ENCODE data around the gene ALG14. TPM values are rescaled to one million over a fixed set of nuclear protein-coding genes. Genes with fewer than 3 reads are reported as not detected.
"Not testable (repeated sequence)": the region's sequence is repeated elsewhere in the genome, so short reads cannot be mapped to it uniquely, and the experiment has no call there.

The ALG14 gene
- total RNA-seq, 1 experiment from 2014 or later, result 5.7 TPM

DNA sequence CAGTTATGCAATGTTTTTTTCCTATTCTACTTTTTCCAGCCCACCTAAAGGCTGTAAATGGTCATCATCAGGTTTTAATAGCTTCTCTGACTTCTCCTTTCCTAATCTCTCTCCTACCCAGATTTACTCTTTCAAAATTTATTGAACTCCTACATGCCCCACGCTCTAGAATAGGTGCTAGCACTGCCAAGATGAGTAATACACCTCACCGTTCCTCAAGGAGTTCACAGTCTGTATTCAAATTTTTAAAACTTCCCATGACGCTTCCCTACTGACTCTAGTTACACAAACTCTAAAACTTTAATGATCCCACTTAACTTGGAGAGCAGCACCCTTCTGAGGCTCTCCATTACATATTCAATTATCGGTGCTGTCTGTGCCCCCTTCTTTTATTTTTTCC lies 51.6 kb downstream of the ALG14 start:
- ATAC-seq (no peak), DNase-seq (ENCODE audit: low read depth, low spot score) (no peak)
- TF ChIP-seq, protein P1, sequence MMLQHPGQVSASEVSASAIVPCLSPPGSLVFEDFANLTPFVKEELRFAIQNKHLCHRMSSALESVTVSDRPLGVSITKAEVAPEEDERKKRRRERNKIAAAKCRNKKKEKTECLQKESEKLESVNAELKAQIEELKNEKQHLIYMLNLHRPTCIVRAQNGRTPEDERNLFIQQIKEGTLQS (IDR thresholded peaks at IDR 0.05), result no peak
- TF ChIP-seq CBX3 (IDR thresholded peaks at IDR 0.05; ENCODE audit: low read depth), result no peak
- no peak for TF ChIP-seq RAD21 (IDR thresholded peaks at IDR 0.05; ENCODE audit: low read depth)
- no peak for TF ChIP-seq ZBTB33 (IDR thresholded peaks at IDR 0.05; ENCODE audit: extremely low read depth, insufficient replicate concordance, low read length)
- TF ChIP-seq JUND (IDR thresholded peaks at IDR 0.05), result no peak
- TF ChIP-seq EZH2 (IDR thresholded peaks at IDR 0.05), result no peak
- TF ChIP-seq FOSL1 (IDR thresholded peaks at IDR 0.05; ENCODE audit: low read depth), result no peak
- TF ChIP-seq TCF7L2 (IDR thresholded peaks at IDR 0.05; ENCODE audit: borderline replicate concordance, extremely low read depth, insufficient read depth, insufficient read length), result no peak
- no TSS peak for BruUV-seq (replicated peaks)
- Histone ChIP-seq H3K4me3 (replicated peaks in 1 of 2; ENCODE audit: low read depth in 1 of 2, low read length in 2 of 2) (no peak overlapping the region), H3K4me2 (ENCODE audit: low read length) (no peak overlapping the region), H3K27ac (ENCODE audit: low read depth, low read length) (no peak overlapping the region), H3K79me2 (ENCODE audit: insufficient read depth, low read length) (no peaks in the 10 kb centered on the region), H3K4me1 (ENCODE audit: control insufficient read depth in 1 of 2, insufficient read depth in 2 of 2, low read length in 2 of 2) (peaks cover 14 to 22% of the 10 kb centered on the region in 2 experiments), H3K9me3 (ENCODE audit: control insufficient read depth in 1 of 2, insufficient read depth in 1 of 2, low read depth in 1 of 2, low read length in 2 of 2) (no peaks in the 10 kb centered on the region), H3K36me3 (ENCODE audit: control insufficient read depth in 1 of 2, insufficient read depth in 2 of 2, low read length in 2 of 2) (no peaks in the 10 kb centered on the region), H4K20me1 (ENCODE audit: insufficient read depth) (no peaks in the 10 kb centered on the region), H3K27me3 (ENCODE audit: insufficient read depth, low read length) (no peaks in the 10 kb centered on the region), H3K9me2 (ENCODE audit: insufficient read depth) (no peaks in the 10 kb centered on the region), H3K9ac (ENCODE audit: low read length) (no peak overlapping the region), H2AFZ (ENCODE audit: low read depth, low read length, poor library complexity, severe bottlenecking) (no peak overlapping the region)
- CTCF ChIA-PET, result interaction anchor here (1.3 kb wide), 1 partner anchor 167 kb away, joined by 3 read pairs; no protein-coding TSS in a partner anchor
- intact Hi-C loops (cut with micrococcal nuclease), result no loop called here
- RAD21 ChIA-PET (ENCODE audit: low non-redundant PET in 1 of 2, low total read pairs in 2 of 2, uncharacterized antibody in 2 of 2, unreplicated experiment in 2 of 2), result no interaction called here
- POLR2A ChIA-PET, result no interaction called here

DNA sequence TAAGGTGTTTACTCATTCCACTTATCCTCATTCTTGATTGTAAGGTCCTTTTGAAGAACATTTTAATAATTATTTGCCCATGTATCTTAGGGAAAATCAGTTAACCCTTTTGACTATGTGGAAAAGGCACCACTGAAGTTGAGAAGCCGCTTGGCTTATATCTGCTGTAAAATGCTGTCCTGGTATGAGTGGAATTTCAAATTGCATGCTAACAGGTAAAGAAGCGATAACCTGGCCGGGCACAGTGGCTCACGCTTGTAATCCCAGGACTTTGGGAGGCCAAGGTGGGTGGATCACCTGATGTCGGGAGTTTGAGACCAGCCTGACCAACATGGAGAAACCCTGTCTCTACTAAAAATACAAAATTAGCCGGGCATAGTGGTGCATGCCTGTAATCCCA lies 53.3 kb downstream of the ALG14 start:
- H3K36me3 ChIP-seq (ENCODE audit: control insufficient read depth in 1 of 2, insufficient read depth in 2 of 2, low read length in 2 of 2); H3K4me3 ChIP-seq (replicated peaks in 1 of 2; ENCODE audit: low read depth in 1 of 2, low read length in 2 of 2); H4K20me1 ChIP-seq (ENCODE audit: insufficient read depth); H3K27me3 ChIP-seq (ENCODE audit: insufficient read depth, low read length); H3K9me2 ChIP-seq (ENCODE audit: insufficient read depth); H3K79me2 ChIP-seq (ENCODE audit: insufficient read depth, low read length); H2AFZ ChIP-seq (ENCODE audit: low read depth, low read length, poor library complexity, severe bottlenecking); intact Hi-C loops (cut with micrococcal nuclease); H3K9ac ChIP-seq (ENCODE audit: low read length); H3K27ac ChIP-seq (ENCODE audit: low read depth, low read length); RAD21 ChIA-PET (ENCODE audit: low non-redundant PET in 1 of 2, low total read pairs in 2 of 2, uncharacterized antibody in 2 of 2, unreplicated experiment in 2 of 2); POLR2A ChIA-PET; H3K9me3 ChIP-seq (ENCODE audit: control insufficient read depth in 1 of 2, insufficient read depth in 1 of 2, low read depth in 1 of 2, low read length in 2 of 2); BruUV-seq (replicated peaks); DNase-seq (ENCODE audit: low read depth, low spot score); H3K4me2 ChIP-seq (ENCODE audit: low read length); CTCF ChIA-PET; ATAC-seq: not testable (repeated sequence)
- peaks cover 14 to 22% of the 10 kb centered on the region in 2 experiments for H3K4me1 ChIP-seq (ENCODE audit: control insufficient read depth in 1 of 2, insufficient read depth in 2 of 2, low read length in 2 of 2)

Measured in HCT116 (cell line).